K562 (cell line): ENCODE results near the gene GLIS1. TPM values are rescaled to one million over a fixed set of nuclear protein-coding genes. Genes with fewer than 3 reads are reported as not detected.

Source experiments
- ADNP ChIP-seq: fragments of 200-800 bp; sonication (Bioruptor generic); IDR thresholded peaks from 2 replicates; pipeline ENCODE4 v1.6.1; 2016; ENCODE audit warnings: missing genetic modification characterization, missing compliant biosample characterization
- BHLHE40 ChIP-seq: IDR thresholded peaks from 2 replicates; pipeline ENCODE4 v1.6.1; 2011; ENCODE audit warnings: low read length, improper control_type of control experiment
- CEBPG ChIP-seq, 3 experiments: fragments of 200-800 bp in 1 of 3; sonication (Bioruptor generic) in 1 of 3; sonication (generic) in 1 of 3; formaldehyde crosslinking in 1 of 3; IDR thresholded peaks in 2 of 3; conservative IDR thresholded peaks in 1 of 3; 2 replicates each; pipeline versions ENCODE4 v1.6.1 to v1.8.0; 2016 to 2022; ENCODE audit warnings: missing compliant biosample characterization in 2 of 3, missing genetic modification characterization in 2 of 3, mild to moderate bottlenecking in 1 of 3, missing genetic modification reagents in 1 of 3
- KLF1 ChIP-seq: fragments of 450-650 bp; IDR thresholded peaks from 2 replicates; pipeline ENCODE4 v1.6.1; 2016; ENCODE audit warnings: missing genetic modification characterization, missing compliant biosample characterization
- NCOA4 ChIP-seq: fragments of 450-650 bp; IDR thresholded peaks from 2 replicates; pipeline ENCODE4 v1.6.1; 2018; ENCODE audit warnings: mild to moderate bottlenecking; ENCODE audit not compliant: partially characterized antibody
- NCOR1 ChIP-seq: fragments of 450-650 bp; IDR thresholded peaks from 2 replicates; pipeline ENCODE4 v1.6.1; 2016; ENCODE audit warnings: mild to moderate bottlenecking, moderate library complexity
- PCBP1 ChIP-seq: fragments of 200-400 bp; formaldehyde crosslinking; IDR thresholded peaks from 2 replicates; pipeline ENCODE4 v1.6.1; 2018; ENCODE audit warnings: mild to moderate bottlenecking, low read depth, low read length; ENCODE audit not compliant: poor library complexity, severe bottlenecking
- POLR2H ChIP-seq: IDR thresholded peaks from 2 replicates; pipeline ENCODE4 v1.6.1; 2016; ENCODE audit warnings: missing genetic modification characterization, low read depth, mild to moderate bottlenecking, control low read depth, missing compliant biosample characterization, moderate library complexity
- RBBP5 ChIP-seq: fragments of 200-600 bp; sonication (generic); IDR thresholded peaks from 2 replicates; pipeline ENCODE4 v1.6.1; 2012; ENCODE audit warnings: borderline replicate concordance, mild to moderate bottlenecking, low read length, control low read depth, inconsistent platforms; ENCODE audit not compliant: insufficient read depth, poor library complexity, severe bottlenecking
- RCOR1 ChIP-seq, 2 experiments: IDR thresholded peaks; 2 replicates each; pipeline ENCODE4 v1.6.1; 2012; ENCODE audit warnings: low read depth in 2 of 2, low read length in 2 of 2, borderline replicate concordance in 1 of 2, improper control_type of control experiment in 1 of 2
- SAFB ChIP-seq: fragments of 200-400 bp; formaldehyde crosslinking; IDR thresholded peaks from 2 replicates; pipeline ENCODE4 v1.6.1; 2017; ENCODE audit warnings: low read depth, low read length, borderline replicate concordance
- SMC3 ChIP-seq: conservative IDR thresholded peaks from 2 replicates; pipeline ENCODE4 v1.6.1; 2011; ENCODE audit warnings: low read depth, low read length, improper control_type of control experiment; ENCODE audit not compliant: insufficient read depth
- TCF3 ChIP-seq: sonication (generic); formaldehyde crosslinking; IDR thresholded peaks from 2 replicates; pipeline ENCODE4 v1.4.0; 2020; ENCODE audit warnings: mild to moderate bottlenecking, missing genetic modification reagents
- TCF7L2 ChIP-seq: fragments of 150-350 bp; IDR thresholded peaks from 2 replicates; pipeline ENCODE4 v1.6.1; 2016; ENCODE audit warnings: low read depth, mild to moderate bottlenecking, low read length, moderate library complexity
- ZHX1 ChIP-seq: fragments of 150-350 bp; conservative IDR thresholded peaks from 2 replicates; pipeline ENCODE4 v1.6.1; 2014; ENCODE audit warnings: low read length
- ZNF408 ChIP-seq: fragments of 250-450 bp; sonication (Bioruptor Pico); IDR thresholded peaks from 2 replicates; pipeline ENCODE4 v1.4.0; 2020; ENCODE audit warnings: low read depth, mild to moderate bottlenecking, moderate library complexity
- ZNF592 ChIP-seq: fragments of 450-650 bp; IDR thresholded peaks from 2 replicates; pipeline ENCODE4 v1.6.1; 2017; ENCODE audit warnings: antibody characterized with exemption, mild to moderate bottlenecking
- ZNF75A ChIP-seq: fragments of 450-650 bp; formaldehyde crosslinking; IDR thresholded peaks from 2 replicates; pipeline ENCODE4 v1.4.0; 2020; ENCODE audit warnings: mild to moderate bottlenecking
- ZSCAN29 ChIP-seq: fragments of 450-650 bp; IDR thresholded peaks from 2 replicates; pipeline ENCODE4 v1.6.1; 2017
- polyA plus RNA-seq, 8 experiments: library from polyadenylated mRNA; depleted of rRNA in 4 of 8; stranded (reverse) in 5 of 8; unstranded in 3 of 8; fragments of >200 nt; fragmentation: Nextera tagmentation in 2 of 8; fragmentation: Illumina TruSeq in 1 of 8; extraction: Ambion mirVana in 2 of 8; extraction: Trizol in 1 of 8; gene quantifications; 2 replicates each; pipeline versions ENCODE4 v1.2.1 to v1.2.3, GENCODE V29; 2011 to 2014; ENCODE audit warnings: inconsistent platforms in 1 of 8, missing spikeins in 1 of 8
- total RNA-seq, 7 experiments: library from RNA; depleted of rRNA in 6 of 7; stranded (reverse); fragments of >200 nt in 6 of 7; fragmentation: Illumina TruSeq in 2 of 7; extraction: Trizol in 2 of 7; gene quantifications; 2 replicates each; pipeline versions ENCODE4 v1.2.1 to v1.2.3, GENCODE V29; 2011 to 2021; ENCODE audit warnings: low replicate concordance in 1 of 7
- TF ChIP-seq, protein P1 (sequence below): IDR thresholded peaks from 2 replicates; pipeline ENCODE4 v1.6.1; 2016; ENCODE audit warnings: missing genetic modification characterization, missing compliant biosample characterization

GLIS1 gene
- total and polyA plus RNA-seq, 9 of the 15 experiments (the other 6 are each of a cell fraction or from before 2014, with no cell fraction given), result not detected

- TF ChIP-seq, protein P1, sequence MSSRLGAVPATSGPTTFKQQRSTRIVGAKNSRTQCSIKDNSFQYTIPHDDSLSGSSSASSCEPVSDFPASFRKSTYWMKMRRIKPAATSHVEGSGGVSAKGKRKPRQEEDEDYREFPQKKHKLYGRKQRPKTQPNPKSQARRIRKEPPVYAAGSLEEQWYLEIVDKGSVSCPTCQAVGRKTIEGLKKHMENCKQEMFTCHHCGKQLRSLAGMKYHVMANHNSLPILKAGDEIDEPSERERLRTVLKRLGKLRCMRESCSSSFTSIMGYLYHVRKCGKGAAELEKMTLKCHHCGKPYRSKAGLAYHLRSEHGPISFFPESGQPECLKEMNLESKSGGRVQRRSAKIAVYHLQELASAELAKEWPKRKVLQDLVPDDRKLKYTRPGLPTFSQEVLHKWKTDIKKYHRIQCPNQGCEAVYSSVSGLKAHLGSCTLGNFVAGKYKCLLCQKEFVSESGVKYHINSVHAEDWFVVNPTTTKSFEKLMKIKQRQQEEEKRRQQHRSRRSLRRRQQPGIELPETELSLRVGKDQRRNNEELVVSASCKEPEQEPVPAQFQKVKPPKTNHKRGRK, result no peak
- peak; percentile 53 for TF ChIP-seq BHLHE40
- TF ChIP-seq POLR2H (tag), result no peak
- TF ChIP-seq RCOR1 (IDR thresholded peaks at IDR 0.05; ENCODE audit: borderline replicate concordance in 1 of 2, low read depth in 2 of 2, low read length in 2 of 2), result no peak
- TF ChIP-seq NCOA4, result no peak
- no peak for TF ChIP-seq PCBP1
- TF ChIP-seq RBBP5, result no peak
- no peak for TF ChIP-seq SAFB
- TF ChIP-seq NCOR1, result no peak
- TF ChIP-seq CEBPG (CRISPR knock-in tag; IDR thresholded peaks at IDR 0.05), result no peak
- TF ChIP-seq CEBPG (tag; conservative IDR thresholded peaks at IDR 0.05 in 1 of 2, IDR thresholded peaks at IDR 0.05 in 1 of 2), result no peak
- no peak for TF ChIP-seq ZSCAN29
- TF ChIP-seq SMC3, result peak; percentile 70
- TF ChIP-seq TCF7L2, result no peak
- TF ChIP-seq KLF1 (tag), result no peak
- TF ChIP-seq ADNP (tag), result no peak
- TF ChIP-seq ZNF592, result no peak
- TF ChIP-seq ZNF408, result no peak
- TF ChIP-seq ZHX1, result no peak
- no peak for TF ChIP-seq TCF3 (CRISPR knock-in tag)
- no peak for TF ChIP-seq ZNF75A (CRISPR knock-in tag)
Measured at GRCh38 chr1:53593758-53594380, 145.1 kb downstream of the GLIS1 start (continued).
